GM19455 (cell line): ENCODE results near the gene C6orf15.

Experiments
- ATAC-seq: cut with Tn5 transposase; IDR thresholded peaks from one replicate; pipeline ENCODE4 v1.9.1; 2021; ENCODE audit not compliant: unreplicated experiment

Gene C6orf15

DNA sequence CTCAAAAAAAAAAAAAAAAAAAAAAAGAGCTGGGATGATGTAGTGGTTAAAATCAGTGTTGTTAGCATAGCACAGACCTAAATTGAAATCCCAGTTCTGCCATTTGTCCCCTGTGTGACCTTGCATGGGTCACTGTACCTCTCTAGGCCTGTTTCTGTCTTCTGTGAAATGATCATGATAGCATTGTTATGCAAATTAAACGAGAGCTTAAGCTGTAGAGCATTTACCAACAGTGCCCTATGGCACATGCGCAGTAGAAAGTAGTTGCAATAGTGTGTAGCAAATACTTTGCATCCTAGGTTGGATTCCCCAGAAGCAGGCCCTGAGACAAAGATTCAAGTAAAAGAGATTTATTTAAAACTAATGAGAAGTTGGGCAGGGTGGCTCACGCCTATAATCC is 19.2 kb upstream of the C6orf15 start:
- ATAC-seq: no peak

DNA sequence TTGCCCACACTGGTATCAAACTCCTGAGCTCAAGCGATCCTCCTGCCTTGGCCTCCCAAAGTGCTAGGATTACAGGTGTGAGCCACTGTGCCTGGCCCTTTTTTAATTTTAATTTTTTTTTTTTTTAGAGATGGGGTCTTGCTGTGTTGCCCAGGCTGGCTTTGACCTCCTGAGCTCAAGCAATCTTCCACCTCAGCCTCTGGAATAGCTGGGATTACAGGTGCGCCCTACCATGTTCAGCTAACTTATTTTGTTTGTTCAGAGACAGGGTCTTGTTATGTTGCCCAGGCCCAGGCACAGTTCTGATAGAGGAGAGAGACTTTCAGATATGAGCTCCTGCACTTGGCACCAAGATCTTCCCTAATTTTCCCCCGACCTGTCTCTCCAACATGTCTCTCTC is 18.4 kb upstream of the C6orf15 start:
- ATAC-seq: no peak

DNA sequence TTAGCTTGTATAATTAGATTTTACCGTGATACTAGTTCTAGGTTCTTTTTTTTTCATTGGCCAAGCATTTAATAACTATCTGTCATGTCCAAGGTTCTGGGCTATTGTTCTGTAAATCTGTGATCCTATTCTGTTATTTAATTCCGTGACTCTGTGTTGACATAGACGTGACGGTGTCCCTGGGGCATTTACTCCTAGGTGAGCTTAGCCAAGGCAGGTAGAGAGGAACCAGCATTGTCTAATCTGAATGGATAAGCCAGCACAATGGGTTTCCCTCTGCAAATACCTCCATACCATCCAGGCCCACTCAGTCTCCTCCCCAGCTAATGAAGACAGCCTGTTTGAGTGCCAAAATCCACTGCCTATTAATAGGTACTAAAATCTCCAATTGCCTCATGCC is 16.8 kb upstream of the C6orf15 start:
- no peak for ATAC-seq

DNA sequence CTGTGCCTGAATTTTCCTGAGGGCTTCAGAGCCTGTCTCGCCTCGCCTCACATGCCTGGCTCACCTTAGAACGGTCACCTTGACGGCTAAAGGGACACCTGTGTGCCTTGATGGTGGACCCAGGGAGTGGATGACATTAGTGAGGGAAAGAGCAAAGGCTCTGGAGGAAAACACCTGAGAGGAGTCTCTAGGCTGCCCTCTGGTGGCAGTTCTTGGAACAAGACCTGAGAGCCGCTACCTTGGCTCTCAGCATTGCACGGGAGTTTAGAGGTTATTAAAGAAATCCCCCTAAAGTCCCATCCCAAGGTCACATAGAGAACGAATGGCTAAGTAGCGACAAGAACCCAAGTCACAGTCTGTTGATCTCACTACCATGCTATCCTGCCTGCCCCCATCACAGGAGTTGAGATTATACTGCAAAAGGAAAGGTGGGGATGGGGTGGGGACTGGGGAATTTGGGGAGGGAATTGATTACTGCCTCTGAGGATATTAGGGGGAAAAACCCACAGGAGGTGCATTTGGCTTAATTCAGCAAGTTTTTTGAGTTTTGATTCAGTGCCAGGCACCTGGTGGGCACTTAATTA is 15.8 kb upstream of the C6orf15 start:
- ATAC-seq: no peak

DNA sequence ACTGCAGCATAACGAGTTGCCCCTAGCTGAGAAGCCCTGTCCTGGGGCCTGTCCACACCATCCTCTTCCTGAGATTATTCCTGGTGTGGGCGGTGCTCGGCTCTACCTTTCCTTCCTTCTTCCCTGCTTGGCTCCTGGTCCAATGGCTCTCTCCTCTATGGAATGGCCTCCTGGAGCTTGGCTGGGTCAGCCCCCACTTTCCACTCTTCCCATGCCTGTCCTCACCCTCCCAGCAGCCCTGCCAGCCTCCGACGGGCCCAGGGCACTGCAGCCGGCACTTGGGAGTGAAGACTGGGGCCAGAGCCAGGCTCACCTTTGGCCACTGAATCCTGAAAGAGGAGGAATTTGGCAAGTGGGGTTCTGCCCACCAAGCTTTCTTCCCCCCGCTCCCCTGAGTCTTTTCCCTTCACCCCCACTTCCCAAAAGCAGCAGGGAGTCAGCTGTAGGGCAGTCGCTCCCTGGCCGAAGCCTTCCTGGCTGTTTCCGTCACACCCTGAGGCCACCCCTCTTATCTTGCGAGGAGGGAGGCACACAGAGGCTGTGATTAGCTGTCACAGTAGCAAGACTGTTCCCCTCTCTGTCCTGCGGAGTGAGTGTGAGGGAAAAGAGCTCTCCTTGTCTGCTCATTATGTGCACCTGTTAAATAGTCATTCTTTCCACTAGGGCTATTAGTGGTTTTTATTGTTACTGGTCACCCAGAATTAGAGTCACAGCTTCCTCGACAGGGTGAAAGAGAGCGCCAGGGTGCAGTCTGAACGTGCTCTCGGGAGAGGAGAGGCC is 14.2 kb upstream of the C6orf15 start:
- ATAC-seq: no peak

DNA sequence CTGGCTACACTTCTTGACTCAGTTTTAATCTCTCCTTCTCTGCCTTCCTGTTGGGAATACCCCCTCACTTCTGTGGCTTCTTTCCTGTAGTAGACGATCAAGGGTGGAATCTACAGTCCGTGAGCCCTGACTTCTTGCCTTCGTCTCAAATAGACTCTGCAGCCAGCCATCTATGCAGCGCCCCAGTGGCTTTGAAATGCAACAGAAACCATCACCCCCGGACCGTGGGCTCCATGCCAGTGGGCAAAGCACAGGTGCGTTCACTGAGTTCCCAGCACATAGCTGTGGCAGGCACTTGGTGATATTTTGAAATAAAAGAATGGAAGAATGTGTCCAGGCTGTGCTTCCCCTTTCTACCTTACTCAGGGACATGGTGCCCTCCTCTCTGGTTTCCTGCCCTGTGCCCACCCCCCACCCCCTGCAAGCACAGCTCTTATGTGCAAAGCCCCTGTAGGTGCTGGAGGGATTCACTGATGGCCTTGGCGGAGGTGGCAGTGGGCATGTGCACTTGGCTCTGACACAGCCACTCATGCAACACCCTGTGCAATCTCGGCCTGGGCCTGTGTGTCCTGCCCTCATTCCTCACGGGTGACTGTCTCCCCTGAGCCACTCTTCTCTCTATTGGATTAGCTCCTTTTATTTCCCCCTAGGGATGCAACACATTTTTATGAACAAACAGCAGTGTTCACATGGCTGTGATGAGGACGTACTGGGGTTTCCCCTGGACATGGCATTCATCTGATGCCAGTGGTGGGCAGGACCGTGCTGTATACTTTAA is 13.4 kb upstream of the C6orf15 start:
- no peak for ATAC-seq

DNA sequence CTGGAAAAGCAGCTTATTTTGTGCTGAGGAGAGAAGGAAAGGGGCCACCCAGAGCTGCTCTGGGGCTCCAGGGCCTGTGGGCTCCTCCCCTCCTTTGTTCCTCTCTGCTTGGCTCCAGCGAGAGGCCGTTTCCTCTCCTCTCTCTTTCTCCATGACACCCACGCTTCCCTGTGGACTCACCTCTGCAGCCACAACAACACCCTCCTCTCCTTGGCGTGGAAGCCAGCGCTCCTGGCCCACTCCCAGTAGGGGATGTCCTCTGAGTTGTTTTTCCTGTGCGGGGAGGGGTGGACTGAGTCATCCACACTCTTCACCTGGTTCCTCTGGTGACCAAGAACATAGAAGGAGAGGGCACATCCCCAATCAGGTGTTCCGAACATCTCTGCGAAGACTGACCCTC is 12.8 kb upstream of the C6orf15 start:
- no peak for ATAC-seq

DNA sequence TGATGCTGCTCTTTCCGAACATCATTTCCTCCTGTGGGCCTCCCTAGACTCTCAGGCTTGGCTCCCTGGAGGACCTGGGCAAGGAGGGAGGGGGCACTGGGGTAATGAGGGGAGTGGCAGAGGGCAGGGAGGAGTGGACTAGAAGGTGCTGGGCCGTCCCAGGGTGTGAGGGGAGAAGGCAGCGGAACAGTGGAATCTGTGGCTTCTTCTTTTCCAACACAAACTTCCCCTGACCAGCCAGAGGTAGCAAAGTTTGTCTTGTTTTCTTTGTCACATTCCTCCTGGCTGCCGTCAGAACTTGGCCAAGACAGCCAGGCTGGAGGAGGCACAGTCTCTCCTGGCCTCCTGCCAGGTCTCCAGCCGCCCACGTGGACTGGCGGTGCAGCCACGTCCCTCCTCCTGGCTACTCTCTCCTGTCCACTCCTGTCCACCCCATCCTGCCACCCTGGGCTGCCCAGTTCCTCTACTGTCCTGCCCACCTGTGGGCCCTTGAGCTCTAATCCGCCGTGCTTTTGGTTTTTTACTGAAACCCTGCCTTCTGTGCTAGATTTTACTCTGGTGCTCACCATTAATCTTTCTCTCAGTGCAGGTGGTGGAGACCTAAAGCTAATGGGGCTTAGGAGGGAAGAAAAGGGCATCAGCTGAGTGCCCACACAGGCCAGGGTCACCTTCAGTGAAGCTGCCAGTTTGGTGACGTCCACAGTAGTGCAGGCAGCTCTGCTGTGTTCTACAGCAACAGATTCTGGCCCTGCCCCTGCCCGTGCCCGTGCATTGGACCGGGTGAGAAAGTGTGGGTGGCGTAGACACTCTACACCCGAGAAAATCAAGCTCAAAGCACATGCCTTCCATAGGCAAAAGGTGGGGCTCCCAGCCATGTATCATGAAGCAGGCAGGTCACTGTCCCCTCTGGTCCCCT is 10.7 kb upstream of the C6orf15 start:
- ATAC-seq: no peak

DNA sequence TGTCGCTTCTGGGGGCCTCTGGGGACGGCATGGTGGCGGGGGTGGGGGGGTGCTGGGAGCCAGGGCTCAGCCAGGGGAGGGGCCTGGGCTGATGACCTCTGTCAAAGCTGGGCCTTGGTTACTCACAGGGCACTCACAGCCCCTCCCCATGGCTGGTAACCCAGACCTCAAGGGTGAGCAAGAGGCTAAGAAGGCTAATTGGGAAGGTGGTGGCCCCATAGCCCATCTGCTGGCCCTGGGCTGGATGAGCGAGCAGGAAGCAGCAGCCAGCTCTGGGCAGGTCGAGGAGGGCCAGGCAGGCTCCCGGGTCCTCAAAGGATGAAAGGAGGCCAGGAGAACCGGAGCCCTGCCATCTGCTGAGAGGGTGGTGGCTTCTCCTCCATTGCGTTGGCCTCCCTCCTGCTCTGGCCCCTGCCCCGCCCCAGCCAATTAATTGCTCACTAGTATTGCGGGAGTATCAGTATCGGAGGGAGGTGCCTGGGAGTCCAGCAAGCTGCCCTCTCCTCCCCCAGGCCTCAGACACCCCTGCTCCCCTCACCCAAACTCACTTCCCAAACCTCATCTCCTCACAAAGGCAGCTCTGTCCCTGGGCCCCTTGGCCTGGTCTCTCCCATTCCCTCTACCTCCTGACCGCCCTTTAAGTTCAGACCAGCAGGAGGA is 8.9 kb upstream of the C6orf15 start:
- no peak for ATAC-seq

DNA sequence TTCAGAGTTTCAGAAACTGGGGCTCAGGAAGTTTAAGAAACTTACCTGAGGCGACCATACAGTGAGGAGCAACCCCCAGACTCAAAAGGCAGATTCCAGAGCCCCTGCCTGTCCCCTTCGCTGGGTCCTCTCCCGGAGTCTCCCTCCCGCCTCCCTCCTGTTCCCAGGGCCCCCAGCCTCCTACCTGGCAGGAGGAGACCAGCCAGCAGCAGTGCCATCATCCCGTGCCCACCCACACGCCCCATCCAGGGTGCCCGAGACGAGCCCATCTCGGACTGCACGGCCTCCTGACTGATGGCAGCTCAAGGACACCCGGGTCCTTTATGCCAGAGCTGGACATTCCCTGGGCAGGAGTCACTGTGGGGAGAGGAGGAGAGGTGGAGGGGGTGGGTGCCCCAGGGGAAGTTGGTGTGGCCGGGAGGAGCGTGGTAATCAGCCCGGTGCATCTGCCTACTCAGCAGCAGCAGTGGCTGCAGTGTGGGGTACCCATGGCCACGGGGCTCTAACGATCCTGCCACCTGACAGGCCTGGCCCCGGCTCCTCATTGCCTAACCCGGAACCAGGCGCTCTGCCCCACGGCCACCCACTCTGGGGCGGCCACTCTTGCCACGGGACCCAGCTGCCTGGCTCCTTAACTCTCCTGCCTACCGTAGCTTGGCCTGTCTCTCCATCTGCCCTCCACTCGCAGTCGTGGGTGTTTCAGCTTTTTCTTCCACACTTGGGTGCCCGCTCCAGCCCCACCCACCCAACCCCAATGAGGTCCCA is 8.0 kb upstream of the C6orf15 start, which contains the start of gene CDSN:
Gene CDSN, minus strand, starts transcription at position 296 of the 765 bp plus-strand sequence. Its CDS starts 27 bp downstream, at position 269.
- no peak for ATAC-seq

DNA sequence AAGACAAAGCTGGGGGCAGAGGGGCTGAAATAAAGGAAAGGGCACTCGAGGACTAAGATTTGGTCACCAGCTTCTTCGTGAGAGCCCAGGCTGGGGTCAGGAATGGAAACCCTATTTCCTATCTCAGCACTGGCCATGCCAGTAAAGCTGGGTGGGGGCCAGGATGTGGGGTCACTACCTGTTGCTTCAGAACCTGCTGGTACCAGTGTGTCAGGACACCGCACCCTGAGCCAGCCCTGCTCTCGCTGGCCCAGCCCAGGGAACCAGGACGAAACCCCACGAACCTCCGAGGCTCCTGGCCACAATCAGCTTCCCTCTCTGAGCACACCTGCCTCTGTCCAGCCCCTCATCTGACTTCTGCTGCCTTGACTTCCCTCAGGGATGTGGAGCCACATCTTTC is 5.8 kb upstream of the C6orf15 start:
- ATAC-seq: no peak

DNA sequence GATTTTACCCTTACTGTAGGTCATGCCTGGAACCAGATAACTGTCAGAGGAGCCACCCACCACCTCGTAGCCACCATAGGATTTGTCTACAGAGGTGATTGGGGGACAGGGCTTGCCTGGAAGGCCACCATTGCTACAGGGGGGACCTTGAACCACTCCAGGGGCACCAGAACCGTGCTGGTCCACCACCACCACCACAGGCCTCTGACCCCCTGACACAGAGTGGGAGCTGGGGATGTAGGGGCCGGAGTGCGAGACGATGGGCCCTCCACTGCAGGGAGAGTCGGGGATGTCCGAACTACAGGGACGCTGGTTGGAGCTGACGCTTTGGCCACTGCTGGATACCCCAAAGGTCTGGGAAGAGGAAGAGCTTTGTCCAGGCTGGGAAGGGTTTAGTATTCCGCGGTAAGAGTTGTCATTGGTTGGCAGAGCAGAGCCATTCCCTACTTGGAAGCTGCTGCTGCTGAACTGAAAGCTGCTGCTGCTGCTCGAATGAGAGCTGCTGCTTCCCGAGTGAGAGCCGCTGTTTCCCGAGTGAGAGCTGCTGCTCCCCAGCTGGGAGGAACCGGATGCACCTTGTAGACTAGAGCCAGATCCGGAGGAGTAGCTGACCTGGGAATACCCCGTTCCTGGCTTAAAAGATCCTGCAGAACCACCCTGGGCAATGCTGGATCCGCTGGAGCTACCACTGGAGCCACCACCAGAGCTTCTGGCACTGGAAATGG is 4.4 kb upstream of the C6orf15 start:
- ATAC-seq: no peak

DNA sequence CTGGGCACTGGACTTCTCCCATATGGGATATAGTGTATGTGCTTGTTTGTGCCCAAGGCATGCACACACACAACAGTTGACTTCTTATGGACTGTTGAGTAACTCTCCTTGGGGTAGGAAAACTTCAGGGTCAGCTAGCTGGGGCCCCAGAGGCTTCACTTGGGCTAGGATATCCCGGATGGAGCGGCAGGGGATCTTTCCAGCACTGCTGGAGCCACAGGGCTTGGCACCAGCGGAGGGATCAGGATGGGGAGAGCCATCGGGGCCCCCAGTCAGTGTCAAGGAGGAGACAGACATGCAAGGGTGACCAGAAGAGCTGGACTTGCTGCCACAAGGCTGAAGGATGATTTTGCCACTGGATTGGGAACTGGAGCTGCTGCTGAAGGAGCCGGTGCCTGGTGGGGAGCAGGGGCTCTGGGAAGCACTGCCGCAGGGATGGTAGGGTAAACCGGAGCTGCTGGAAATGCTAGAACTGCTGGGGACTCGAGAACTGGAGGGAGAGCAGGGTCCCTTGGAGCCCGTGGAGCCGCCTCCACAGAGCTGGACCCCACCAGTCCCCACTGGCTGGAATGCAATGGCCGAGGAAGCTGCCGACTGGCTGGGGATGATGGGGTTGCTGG is 3.7 kb upstream of the C6orf15 start:
- no peak for ATAC-seq

DNA sequence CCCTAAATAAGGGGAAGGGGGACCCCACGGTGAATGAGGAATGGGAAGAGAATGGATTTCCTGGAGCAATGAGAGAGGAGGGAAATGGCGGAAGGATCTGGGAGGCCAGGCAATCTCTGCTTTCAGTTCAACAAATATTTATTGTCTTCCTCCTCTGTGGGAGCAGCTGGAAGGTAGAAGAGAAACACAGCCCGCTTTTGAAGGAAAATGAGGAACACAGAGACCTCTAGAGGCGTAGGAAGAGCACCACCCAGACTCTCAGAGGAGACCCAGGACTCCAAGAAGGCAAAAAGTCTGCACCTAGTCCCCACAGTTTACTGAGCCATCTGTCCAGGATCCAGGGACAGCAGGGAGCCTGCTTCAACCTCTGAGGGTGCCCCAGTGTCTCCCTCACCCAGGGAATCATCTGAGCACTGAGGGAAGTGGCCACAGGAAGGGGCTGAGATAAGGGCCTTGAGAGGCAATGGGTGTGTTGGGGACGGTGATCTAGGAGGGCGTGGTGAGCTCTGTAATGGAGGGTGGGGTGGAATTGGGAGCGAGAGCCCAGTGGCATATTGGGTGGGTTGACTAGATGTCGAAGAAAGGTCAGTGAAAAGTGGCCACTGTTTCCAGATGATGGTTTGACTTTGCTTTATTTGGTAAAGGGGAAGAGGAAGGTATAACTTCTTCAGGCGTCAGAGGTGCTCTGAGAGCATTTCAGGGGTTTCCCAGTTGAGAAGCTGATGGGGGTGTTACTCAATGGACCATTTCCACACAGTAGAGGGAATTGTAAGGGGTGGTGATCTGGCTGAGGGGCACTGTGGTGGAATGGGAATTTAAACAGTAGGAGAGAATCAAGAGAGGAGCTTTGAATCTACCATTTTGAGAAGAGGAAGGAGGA is 2.8 kb upstream of the C6orf15 start:
- no peak for ATAC-seq

DNA sequence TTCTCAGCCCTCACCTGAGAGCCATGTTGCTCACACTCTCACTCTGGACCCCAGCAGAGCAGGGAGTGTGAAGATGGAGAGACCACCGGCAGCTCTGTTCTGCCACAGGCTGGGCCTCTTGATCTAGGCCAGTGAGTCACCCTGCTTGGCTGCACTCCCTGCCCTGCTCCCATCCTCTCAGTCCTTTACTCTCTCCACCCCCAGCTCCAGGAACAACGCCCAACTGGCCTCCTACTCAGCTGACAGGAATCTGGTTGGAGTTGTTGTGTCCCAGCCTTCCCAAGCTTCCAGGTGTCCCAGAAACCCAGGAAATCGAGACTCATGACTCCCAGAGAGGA is 2.1 kb upstream of the C6orf15 start, which contains the start of gene PSORS1C1:
Gene PSORS1C1, plus strand, starts transcription at position 260 of the 338 bp plus-strand sequence. CDS start 14,833 bp downstream, outside the sequence.
- no peak for ATAC-seq

DNA sequence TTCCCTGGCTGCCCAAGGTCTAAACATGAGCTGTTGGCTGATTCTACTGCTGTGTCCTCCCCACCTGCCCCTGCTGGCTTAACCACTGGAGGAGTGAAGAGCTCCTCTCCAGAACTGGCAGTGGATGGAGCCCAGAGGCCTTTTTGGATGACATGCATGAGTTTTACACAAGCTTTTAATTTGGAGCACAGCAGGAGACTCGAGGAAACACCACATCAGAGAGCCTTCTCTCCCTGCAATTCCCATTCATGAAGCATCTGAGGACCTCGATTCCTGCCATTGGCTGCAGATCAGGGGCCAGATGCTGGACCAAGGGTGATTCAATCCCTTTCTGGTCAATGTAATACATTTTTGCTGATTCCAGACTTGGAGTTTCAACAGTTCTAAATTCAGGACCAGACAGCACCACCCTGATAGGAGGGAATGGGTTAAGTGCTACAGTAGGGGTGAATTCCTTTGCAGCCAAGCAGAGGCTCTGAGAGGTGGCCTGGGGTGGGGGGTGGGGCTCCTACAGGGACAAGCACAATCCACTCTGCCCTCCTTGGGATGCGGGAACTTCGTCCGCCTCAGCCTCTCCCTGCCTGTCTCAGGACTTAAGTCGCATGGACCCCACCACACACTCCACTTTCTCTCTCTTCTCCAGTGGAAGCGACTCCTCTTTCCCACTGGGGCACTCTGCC is 1.6 kb upstream of the C6orf15 start:
- ATAC-seq: no peak

DNA sequence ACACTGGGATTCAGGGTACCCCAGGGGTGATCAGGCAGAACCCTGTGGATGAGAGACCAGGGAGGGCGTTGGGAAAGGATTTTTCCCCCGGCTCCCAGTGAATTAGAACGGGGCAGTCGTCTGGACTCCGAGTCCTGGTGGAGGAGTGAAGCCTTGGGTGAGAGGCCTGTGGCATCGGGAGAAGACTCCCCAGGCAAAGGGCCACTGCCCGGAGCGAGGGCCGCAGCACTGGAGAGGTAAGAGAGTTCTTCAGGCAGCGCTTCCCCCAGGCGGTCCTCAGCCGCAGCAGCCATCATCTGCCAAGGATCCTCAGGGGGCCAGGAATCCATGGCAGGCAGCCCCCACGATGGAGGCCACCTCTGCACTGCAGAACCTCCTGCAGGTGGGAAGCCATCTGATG is 663 bp downstream of the C6orf15 start:
- no peak for ATAC-seq
